ENCODE measurements around the gene RSRC1. TPM values are rescaled to one million over a fixed set of nuclear protein-coding genes. Genes with fewer than 3 reads are reported as not detected.

RSRC1 gene
- total and polyA plus RNA-seq, 2 of the 13 experiments (the other 11 are each of a cell fraction or from before 2014, with no cell fraction given) = 4.9 to 63.0 TPM

DNA sequence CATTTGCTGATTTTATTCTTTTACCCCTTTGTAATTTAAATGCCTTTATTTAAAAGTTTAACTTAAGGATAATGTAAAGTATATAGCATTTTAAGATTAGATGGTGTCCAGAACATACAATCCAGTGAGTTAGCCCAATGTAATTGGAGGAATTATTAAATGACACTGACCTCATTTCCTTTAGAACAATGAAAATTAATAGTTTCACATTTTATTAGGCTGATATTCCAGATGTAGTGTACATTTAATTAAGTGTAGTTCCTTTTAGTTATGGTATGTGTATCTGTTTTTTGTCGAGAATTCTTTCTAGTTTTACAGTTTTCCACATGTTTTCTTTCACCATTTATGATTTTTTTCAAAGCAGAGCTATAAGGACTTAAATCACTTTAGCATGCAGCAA is 75.8 kb downstream of the RSRC1 start:
- DNase-seq (ENCODE audit: low spot score) (no peak), ATAC-seq (no peak), FAIRE-seq (no peak)
- no TSS peak for BruUV-seq (replicated peaks)
- ChIA-PET CTCF (ENCODE audit: low intra/inter-chr PET ratio, low total read pairs) (no interaction called here), POLR2A (no interaction called here)
- intact Hi-C loops (cut with micrococcal nuclease; ENCODE audit: unreplicated experiment) (no loop called here), in situ Hi-C loops (cut with HindIII; ENCODE audit: extremely low pct_ligation_motif_present, low pct_unique_long_range_greater_than_20kb) (no loop called here)
- H3K36me3 ChIP-seq (replicated peaks in 1 of 2; ENCODE audit: control insufficient read depth in 1 of 2, insufficient read depth in 2 of 2, low read length in 2 of 2) = no peaks in the 10 kb centered on the region
- no peak overlapping the region for H3K9ac ChIP-seq (ENCODE audit: insufficient read depth, low read depth, low read length)
- 93% methylated on average over 1 of the region's 1 CpG for WGBS (ENCODE audit: low lambda C conversion rate)
- H3K4me1 ChIP-seq (ENCODE audit: insufficient read depth, low read length) = no peaks in the 10 kb centered on the region
- no peak overlapping the region for H3K27ac ChIP-seq (ENCODE audit: extremely low read length, insufficient read depth, low read length)
- H2AFZ ChIP-seq (ENCODE audit: low read length) = no peak overlapping the region
- H3K27me3 ChIP-seq (ENCODE audit: control insufficient read depth in 1 of 2, insufficient read depth in 2 of 2, low read length in 2 of 2) = no peaks in the 10 kb centered on the region; a peak in 1 of 5 replicates
- no peaks in the 10 kb centered on the region for H3K79me2 ChIP-seq (ENCODE audit: insufficient read depth, low read length)
- no peak overlapping the region for H3K4me2 ChIP-seq (ENCODE audit: low read depth, low read length)
- no peaks in the 10 kb centered on the region for H3K9me3 ChIP-seq (ENCODE audit: low read length)
- no peaks in the 10 kb centered on the region for H4K20me1 ChIP-seq (ENCODE audit: insufficient read depth, low read length)
- no peak overlapping the region for H3K4me3 ChIP-seq (replicated peaks in 1 of 3; ENCODE audit: insufficient read depth in 1 of 3, low read depth in 2 of 3, low read length in 3 of 3)
- TF ChIP-seq MED8 (CRISPR knock-in tag; IDR thresholded peaks at IDR 0.05; ENCODE audit: insufficient replicate concordance) (no peak), ZBTB8A (CRISPR knock-in tag; IDR thresholded peaks at IDR 0.05; ENCODE audit: borderline replicate concordance, low read depth) (no peak), TBX3 (IDR thresholded peaks at IDR 0.05; ENCODE audit: borderline replicate concordance) (no peak), ZC3H4 (CRISPR knock-in tag; IDR thresholded peaks at IDR 0.05; ENCODE audit: borderline replicate concordance) (no peak), MAZ (IDR thresholded peaks at IDR 0.05; ENCODE audit: borderline replicate concordance, low read depth, low read length) (no peak), MAZ (CRISPR knock-in tag; IDR thresholded peaks at IDR 0.05; ENCODE audit: low read depth) (no peak), ELF3 (CRISPR knock-in tag; IDR thresholded peaks at IDR 0.05) (no peak), KDM4B (CRISPR knock-in tag; IDR thresholded peaks at IDR 0.05) (no peak), ZNF484 (CRISPR knock-in tag; IDR thresholded peaks at IDR 0.05; ENCODE audit: borderline replicate concordance, low read depth) (no peak), ZNF142 (CRISPR knock-in tag; IDR thresholded peaks at IDR 0.05) (no peak), DBP (CRISPR knock-in tag; IDR thresholded peaks at IDR 0.05; ENCODE audit: not compliant biosample characterization) (no peak), CAMTA2 (CRISPR knock-in tag; IDR thresholded peaks at IDR 0.05; ENCODE audit: borderline replicate concordance) (no peak), NFRKB (IDR thresholded peaks at IDR 0.05) (no peak), ZSCAN22 (CRISPR knock-in tag; IDR thresholded peaks at IDR 0.05) (no peak), ZNF547 (CRISPR knock-in tag; IDR thresholded peaks at IDR 0.05) (no peak), CREM (IDR thresholded peaks at IDR 0.05) (no peak), CREM (CRISPR knock-in tag; IDR thresholded peaks at IDR 0.05) (no peak), GABPB1 (CRISPR knock-in tag; IDR thresholded peaks at IDR 0.05) (no peak), SAFB2 (CRISPR knock-in tag; IDR thresholded peaks at IDR 0.05; ENCODE audit: borderline replicate concordance, low read depth) (no peak)
- TF ChIP-seq, protein P1, sequence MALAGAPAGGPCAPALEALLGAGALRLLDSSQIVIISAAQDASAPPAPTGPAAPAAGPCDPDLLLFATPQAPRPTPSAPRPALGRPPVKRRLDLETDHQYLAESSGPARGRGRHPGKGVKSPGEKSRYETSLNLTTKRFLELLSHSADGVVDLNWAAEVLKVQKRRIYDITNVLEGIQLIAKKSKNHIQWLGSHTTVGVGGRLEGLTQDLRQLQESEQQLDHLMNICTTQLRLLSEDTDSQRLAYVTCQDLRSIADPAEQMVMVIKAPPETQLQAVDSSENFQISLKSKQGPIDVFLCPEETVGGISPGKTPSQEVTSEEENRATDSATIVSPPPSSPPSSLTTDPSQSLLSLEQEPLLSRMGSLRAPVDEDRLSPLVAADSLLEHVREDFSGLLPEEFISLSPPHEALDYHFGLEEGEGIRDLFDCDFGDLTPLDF (CRISPR knock-in tag; IDR thresholded peaks at IDR 0.05) = no peak

Measured in HepG2 (cell line).